Esophagus muscularis mucosa (tissue), 4 donors: ENCODE measurements around the gene UST. TPM values are rescaled to one million over a fixed set of nuclear protein-coding genes. Genes with fewer than 3 reads are reported as not detected.

Experiments used
- DNase-seq: peaks from one replicate; pipeline ENCODE4 v3.0.0-alpha.2; 2017; ENCODE audit errors: extremely low spot score
- H3K27ac ChIP-seq, 4 donors: fragments of 200-600 bp; sonication (generic); replicated peaks in 1 of 4; 1 replicate in 3 of 4; 2 replicates in 1 of 4; pipeline ENCODE4 v1.5.1; 2016 to 2019; ENCODE audit warnings: mild to moderate bottlenecking in 1 of 4
- H3K27me3 ChIP-seq, 4 donors: fragments of 200-600 bp; sonication (generic); one replicate each; pipeline versions ENCODE4 v1.5.1 to v1.6.0; 2016 to 2019
- H3K36me3 ChIP-seq, 4 donors: fragments of 200-600 bp; sonication (generic); one replicate each; pipeline ENCODE4 v1.5.1; 2016 to 2019
- H3K4me1 ChIP-seq, 4 donors: fragments of 200-600 bp; sonication (generic); one replicate each; pipeline ENCODE4 v1.5.1; 2016 to 2019
- H3K4me3 ChIP-seq, 4 donors: fragments of 200-600 bp; sonication (generic); 1 replicate in 2 of 4; 2 replicates in 2 of 4; pipeline ENCODE4 v1.5.1; 2016 to 2019; ENCODE audit warnings: mild to moderate bottlenecking in 4 of 4, moderate library complexity in 1 of 4
- H3K9me3 ChIP-seq, 4 donors: fragments of 200-600 bp; sonication (generic); 1 replicate in 3 of 4; 2 replicates in 1 of 4; pipeline ENCODE4 v1.5.1; 2016 to 2019
- EP300 ChIP-seq: sonication (generic); formaldehyde crosslinking; IDR thresholded peaks from one replicate; pipeline ENCODE4 v1.6.1; 2017; ENCODE audit warnings: antibody characterized with exemption
- POLR2A ChIP-seq: fragments of 450-650 bp; IDR thresholded peaks from one replicate; pipeline ENCODE4 v1.6.1; 2017; ENCODE audit warnings: antibody characterized with exemption, moderate library complexity, mild to moderate bottlenecking, low read depth
- POLR2AphosphoS5 ChIP-seq, 2 donors: sonication (generic); formaldehyde crosslinking; IDR thresholded peaks; one replicate each; pipeline ENCODE4 v1.6.1; 2017; ENCODE audit warnings: antibody characterized with exemption in 2 of 2
- WGBS: methylation state at CpG from one replicate; pipeline ENCODE4 v1.1.5; 2018; 5-methylcytosine and 5-hydroxymethylcytosine counted together
- intact Hi-C: fragments of 100-400 bp; cut with DNase I; formaldehyde crosslinking; loops from one replicate; pipeline ENCODE4 v1.15.1; 2023
- total RNA-seq, 4 donors: library from RNA; depleted of rRNA; stranded (reverse); fragments of >200 nt; gene quantifications; one replicate each; pipeline versions ENCODE4 v1.1.0 to v1.2.1, GENCODE V29; 2016
- TF ChIP-seq, protein P1 (sequence below), 3 experiments: fragments of 200-600 bp in 2 of 3; fragments of 450-650 bp in 1 of 3; sonication (generic) in 2 of 3; IDR thresholded peaks; one replicate each; pipeline ENCODE4 v1.5.1; 2017 to 2019; ENCODE audit warnings: antibody characterized with exemption in 3 of 3, mild to moderate bottlenecking in 2 of 3, moderate library complexity in 1 of 3

The UST gene
- total RNA-seq, 4 donors from 2014 or later: 29.1 to 46.3 (median 32.4) TPM

DNA sequence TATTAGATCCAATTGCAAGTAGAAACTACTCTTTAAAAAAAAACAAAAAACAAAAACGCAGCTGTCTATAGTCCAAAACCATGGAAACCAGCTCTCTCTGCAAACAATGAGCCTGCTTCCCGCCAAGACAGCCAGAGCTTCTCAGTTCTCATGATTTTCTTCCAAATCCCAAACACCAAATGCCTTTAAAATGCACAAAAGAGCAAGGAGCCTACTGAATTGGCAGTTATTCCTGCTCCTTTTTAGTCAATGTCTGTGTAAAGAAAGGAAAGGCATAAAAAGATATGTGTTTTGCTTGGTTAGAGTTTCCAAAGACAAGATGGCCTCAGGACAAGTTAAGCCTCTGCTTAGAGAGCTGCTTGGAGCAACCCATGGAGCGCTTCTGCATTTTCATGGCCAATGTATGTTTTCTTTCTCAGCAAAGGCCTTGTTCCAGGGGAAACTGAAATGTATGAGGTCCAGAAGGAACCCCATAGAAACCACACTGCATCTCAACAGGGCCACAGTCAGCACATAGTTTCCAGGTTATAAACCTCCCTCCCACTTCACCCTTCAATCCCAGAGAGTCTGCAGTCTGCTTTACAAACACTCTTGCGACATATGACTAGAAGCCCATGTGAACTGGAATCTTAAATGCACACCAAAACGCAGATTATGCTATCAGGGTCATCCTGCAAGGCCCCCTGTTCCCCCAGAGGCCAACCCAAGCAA, 361.4 kb downstream of the UST start:
- 80% methylated on average over 5 of the region's 5 CpGs for WGBS

DNA sequence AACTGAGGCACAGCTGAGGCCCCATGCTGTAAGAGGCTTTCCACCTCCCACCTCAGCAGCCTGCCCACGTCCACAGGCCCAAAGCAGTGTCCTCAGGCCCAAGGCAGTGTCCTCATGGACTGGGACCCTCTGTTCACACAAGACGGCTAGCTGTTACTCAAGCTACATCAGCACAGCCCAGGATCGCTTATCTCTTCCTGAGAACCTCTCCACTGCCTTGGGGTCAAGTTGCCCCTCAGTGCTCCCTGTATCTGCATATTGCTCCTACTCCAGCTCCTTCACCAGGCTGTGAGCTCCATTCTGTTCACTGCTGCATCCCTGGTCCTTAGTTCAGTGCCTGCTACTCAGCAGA, 361.9 kb downstream of the UST start:
- H3K4me3 ChIP-seq: no peak overlapping the region
- H3K9me3 ChIP-seq: no peaks in the 10 kb centered on the region
- DNase-seq: no peak
- intact Hi-C loops: no loop called here
- H3K27me3 ChIP-seq: no peaks in the 10 kb centered on the region
- WGBS: 86% methylated on average over 3 of the region's 3 CpGs
- no peaks in the 10 kb centered on the region for H3K4me1 ChIP-seq
- TF ChIP-seq, protein P1, sequence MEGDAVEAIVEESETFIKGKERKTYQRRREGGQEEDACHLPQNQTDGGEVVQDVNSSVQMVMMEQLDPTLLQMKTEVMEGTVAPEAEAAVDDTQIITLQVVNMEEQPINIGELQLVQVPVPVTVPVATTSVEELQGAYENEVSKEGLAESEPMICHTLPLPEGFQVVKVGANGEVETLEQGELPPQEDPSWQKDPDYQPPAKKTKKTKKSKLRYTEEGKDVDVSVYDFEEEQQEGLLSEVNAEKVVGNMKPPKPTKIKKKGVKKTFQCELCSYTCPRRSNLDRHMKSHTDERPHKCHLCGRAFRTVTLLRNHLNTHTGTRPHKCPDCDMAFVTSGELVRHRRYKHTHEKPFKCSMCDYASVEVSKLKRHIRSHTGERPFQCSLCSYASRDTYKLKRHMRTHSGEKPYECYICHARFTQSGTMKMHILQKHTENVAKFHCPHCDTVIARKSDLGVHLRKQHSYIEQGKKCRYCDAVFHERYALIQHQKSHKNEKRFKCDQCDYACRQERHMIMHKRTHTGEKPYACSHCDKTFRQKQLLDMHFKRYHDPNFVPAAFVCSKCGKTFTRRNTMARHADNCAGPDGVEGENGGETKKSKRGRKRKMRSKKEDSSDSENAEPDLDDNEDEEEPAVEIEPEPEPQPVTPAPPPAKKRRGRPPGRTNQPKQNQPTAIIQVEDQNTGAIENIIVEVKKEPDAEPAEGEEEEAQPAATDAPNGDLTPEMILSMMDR (IDR thresholded peaks at IDR 0.05): no peak
- no peak for TF ChIP-seq POLR2A
- TF ChIP-seq POLR2AphosphoS5 (IDR thresholded peaks at IDR 0.05): no peak
- TF ChIP-seq EP300: no peak
- H3K36me3 ChIP-seq: no peaks in the 10 kb centered on the region
- H3K27ac ChIP-seq: no peak overlapping the region

More for the DNA sequence above, 361.4 kb downstream of the UST start:
- Histone ChIP-seq H3K4me3 (no peak overlapping the region), H3K27me3 (no peaks in the 10 kb centered on the region), H3K9me3 (no peaks in the 10 kb centered on the region), H3K4me1 (no peaks in the 10 kb centered on the region), H3K27ac (no peak overlapping the region), H3K36me3 (no peaks in the 10 kb centered on the region)
- TF ChIP-seq POLR2AphosphoS5 (IDR thresholded peaks at IDR 0.05) (no peak), POLR2A (no peak), EP300 (no peak)
- intact Hi-C loops: no loop called here
- DNase-seq: no peak

DNA sequence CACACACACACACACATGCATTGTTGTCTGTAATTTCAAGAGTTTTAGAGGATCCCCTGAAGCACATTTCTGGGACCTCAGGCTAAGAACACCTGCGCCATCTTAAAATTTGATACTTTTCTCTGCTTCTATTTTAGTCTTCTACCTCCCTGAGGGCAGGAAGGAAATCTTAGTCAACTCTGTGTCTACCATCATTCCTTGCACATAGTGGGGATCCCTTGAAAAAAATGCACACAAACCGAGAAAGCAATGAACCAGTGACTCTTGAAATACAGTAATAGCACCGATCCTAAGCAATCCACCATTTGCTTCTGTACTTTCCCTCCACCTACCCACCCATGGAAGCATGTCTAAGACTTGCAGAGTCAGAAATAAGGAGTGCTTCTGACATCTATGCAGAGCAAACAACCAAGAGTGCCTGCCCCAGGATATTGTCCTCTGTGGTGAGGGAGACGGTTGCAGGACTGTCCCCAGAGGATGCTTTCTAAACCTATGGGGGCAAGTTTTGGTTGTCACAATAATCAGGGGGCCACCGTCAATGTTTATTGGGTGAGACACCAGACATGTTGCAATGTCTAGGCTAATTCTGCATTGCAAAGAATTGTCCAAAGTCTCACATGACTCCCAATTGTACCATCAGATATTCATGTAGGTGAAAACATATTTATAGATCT, 362.7 kb downstream of the UST start:
- no peak overlapping the region for H3K4me3 ChIP-seq
- H3K36me3 ChIP-seq: no peaks in the 10 kb centered on the region
- WGBS: 94% methylated on average over 5 of the region's 5 CpGs
- intact Hi-C loops: no loop called here
- TF ChIP-seq POLR2A: no peak
- TF ChIP-seq, protein P1 (IDR thresholded peaks at IDR 0.05): no peak
- no peak for TF ChIP-seq EP300
- TF ChIP-seq POLR2AphosphoS5 (IDR thresholded peaks at IDR 0.05): no peak
- no peak overlapping the region for H3K27ac ChIP-seq
- no peaks in the 10 kb centered on the region for H3K27me3 ChIP-seq
- H3K4me1 ChIP-seq: no peaks in the 10 kb centered on the region
- no peak for DNase-seq
- no peaks in the 10 kb centered on the region for H3K9me3 ChIP-seq

DNA sequence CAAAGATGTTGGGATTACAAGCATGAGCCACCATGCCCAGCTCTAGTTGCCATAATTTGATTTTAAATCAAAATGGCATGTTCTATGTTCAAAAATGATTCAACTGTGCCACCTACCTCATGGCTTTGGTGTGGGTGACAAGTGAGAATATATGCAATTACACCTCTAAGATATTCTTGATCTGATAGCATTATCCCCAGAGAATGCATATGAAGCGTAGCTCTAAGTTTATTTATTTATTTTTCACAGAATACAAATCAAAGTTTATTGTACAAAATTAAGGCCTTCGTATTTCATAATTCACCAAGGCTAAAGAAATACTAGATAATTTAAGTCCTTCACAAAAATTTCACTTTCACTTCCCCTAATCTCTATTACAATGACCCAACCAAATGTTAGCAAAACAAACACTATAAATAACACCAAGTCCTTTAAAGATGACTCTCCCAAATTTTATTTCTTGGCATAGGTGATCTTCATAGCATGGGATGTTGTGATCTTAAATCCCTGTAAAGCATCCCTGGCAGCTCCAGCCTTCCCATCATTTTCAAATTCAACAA, 364.8 kb downstream of the UST start:
- no peaks in the 10 kb centered on the region for H3K27me3 ChIP-seq
- no peak for DNase-seq
- no peak overlapping the region for H3K4me3 ChIP-seq
- TF ChIP-seq POLR2AphosphoS5 (IDR thresholded peaks at IDR 0.05) (no peak), EP300 (no peak), POLR2A (no peak)
- TF ChIP-seq, protein P1 (IDR thresholded peaks at IDR 0.05): no peak
- H3K27ac ChIP-seq: no peak overlapping the region
- peaks cover 0 to under 1% (median 0%) of the 10 kb centered on the region in 4 donors for H3K4me1 ChIP-seq
- whole genome bisulfite sequencing: 72% methylated on average over 2 of the region's 2 CpGs
- no peaks in the 10 kb centered on the region for H3K9me3 ChIP-seq
- intact Hi-C loops: no loop called here
- no peaks in the 10 kb centered on the region for H3K36me3 ChIP-seq

DNA sequence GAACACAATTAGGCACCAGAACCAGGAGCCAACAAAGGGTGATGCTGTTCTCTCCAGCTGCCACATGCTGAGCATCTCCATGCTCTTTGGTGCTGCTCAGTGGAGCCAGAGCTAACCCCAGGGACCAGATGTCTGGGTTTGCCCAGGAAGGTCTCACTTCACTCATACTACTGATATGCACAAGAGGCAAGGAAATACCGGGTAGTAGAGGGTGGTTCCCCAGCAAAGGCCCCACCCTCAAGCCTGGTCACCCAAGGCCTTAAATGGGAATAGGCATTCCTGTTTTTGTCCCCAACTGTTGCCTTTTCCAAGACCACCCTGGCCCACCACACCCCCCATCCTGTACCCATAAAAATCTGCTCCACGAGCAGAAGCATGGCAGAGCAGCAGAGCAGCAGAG, 366.1 kb downstream of the UST start:
- 89% methylated on average over 2 of the region's 2 CpGs for WGBS
- no peak for DNase-seq
- H3K9me3 ChIP-seq: no peaks in the 10 kb centered on the region
- no peak overlapping the region for H3K4me3 ChIP-seq
- H3K27me3 ChIP-seq: no peaks in the 10 kb centered on the region
- TF ChIP-seq, protein P1 (IDR thresholded peaks at IDR 0.05): no peak
- TF ChIP-seq POLR2AphosphoS5 (IDR thresholded peaks at IDR 0.05) (no peak), POLR2A (no peak), EP300 (no peak)
- intact Hi-C loops: no loop called here
- H3K4me1 ChIP-seq: peaks cover 0 to 4% (median 0%) of the 10 kb centered on the region in 4 donors
- H3K36me3 ChIP-seq: no peaks in the 10 kb centered on the region
- H3K27ac ChIP-seq: no peak overlapping the region
